Inflammatory macrophage treated with lipopolysaccharide for 4 hours (primary cell): ENCODE results near the gene CBX4.

ENCODE experiments used
- DNase-seq: peaks from one replicate; pipeline ENCODE4 v3.0.0-alpha.2; 2020

CBX4 gene

GRCh38 chr17:79785900-79786810 lies 53.1 kb downstream of the CBX4 start:
- DNase-seq: no peak

- no peak for DNase-seq
Measured at GRCh38 chr17:79785017-79785899, 54.0 kb downstream of the CBX4 start.

GRCh38 chr17:79784353-79785016 lies 54.8 kb downstream of the CBX4 start:
- no peak for DNase-seq

DNA sequence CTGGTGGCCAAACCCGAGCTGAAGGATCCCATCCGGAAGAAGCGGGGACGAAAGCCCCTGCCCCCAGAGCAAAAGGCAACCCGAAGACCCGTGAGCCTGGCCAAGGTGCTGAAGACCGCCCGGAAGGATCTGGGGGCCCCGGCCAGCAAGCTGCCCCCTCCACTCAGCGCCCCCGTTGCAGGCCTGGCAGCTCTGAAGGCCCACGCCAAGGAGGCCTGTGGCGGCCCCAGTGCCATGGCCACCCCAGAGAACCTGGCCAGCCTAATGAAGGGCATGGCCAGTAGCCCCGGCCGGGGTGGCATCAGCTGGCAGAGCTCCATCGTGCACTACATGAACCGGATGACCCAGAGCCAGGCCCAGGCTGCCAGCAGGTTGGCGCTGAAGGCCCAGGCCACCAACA lies 55.3 kb downstream of the CBX4 start:
- no peak for DNase-seq
